ENCODE measurements around the gene CYBB. TPM values are rescaled to one million over a fixed set of nuclear protein-coding genes. Genes with fewer than 3 reads are reported as not detected.

Gene CYBB
- total RNA-seq, 2 donors from 2014 or later, result 7.2 to 7.9 TPM

- H3K9me3 ChIP-seq, result no peaks in the 10 kb centered on the region
- H3K27me3 ChIP-seq (replicated peaks; ENCODE audit: insufficient read depth), result no peaks in the 10 kb centered on the region
- H3K4me3 ChIP-seq, result no peak overlapping the region
- intact Hi-C loops (cut with DNase I), result no loop called here
- H3K27ac ChIP-seq, result no peak overlapping the region
- H3K4me1 ChIP-seq (replicated peaks), result no peaks in the 10 kb centered on the region
- TF ChIP-seq, protein P1, sequence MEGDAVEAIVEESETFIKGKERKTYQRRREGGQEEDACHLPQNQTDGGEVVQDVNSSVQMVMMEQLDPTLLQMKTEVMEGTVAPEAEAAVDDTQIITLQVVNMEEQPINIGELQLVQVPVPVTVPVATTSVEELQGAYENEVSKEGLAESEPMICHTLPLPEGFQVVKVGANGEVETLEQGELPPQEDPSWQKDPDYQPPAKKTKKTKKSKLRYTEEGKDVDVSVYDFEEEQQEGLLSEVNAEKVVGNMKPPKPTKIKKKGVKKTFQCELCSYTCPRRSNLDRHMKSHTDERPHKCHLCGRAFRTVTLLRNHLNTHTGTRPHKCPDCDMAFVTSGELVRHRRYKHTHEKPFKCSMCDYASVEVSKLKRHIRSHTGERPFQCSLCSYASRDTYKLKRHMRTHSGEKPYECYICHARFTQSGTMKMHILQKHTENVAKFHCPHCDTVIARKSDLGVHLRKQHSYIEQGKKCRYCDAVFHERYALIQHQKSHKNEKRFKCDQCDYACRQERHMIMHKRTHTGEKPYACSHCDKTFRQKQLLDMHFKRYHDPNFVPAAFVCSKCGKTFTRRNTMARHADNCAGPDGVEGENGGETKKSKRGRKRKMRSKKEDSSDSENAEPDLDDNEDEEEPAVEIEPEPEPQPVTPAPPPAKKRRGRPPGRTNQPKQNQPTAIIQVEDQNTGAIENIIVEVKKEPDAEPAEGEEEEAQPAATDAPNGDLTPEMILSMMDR (IDR thresholded peaks at IDR 0.05), result no peak
- TF ChIP-seq POLR2A (IDR thresholded peaks at IDR 0.05), result no peak
- TF ChIP-seq POLR2AphosphoS5 (IDR thresholded peaks at IDR 0.05), result no peak
- no peaks in the 10 kb centered on the region for H3K36me3 ChIP-seq
- no peak for DNase-seq (ENCODE audit: low spot score)
These were observed 16.5 kb downstream of the CYBB start for GRCh38 chrX:37796310-37796709.

DNA sequence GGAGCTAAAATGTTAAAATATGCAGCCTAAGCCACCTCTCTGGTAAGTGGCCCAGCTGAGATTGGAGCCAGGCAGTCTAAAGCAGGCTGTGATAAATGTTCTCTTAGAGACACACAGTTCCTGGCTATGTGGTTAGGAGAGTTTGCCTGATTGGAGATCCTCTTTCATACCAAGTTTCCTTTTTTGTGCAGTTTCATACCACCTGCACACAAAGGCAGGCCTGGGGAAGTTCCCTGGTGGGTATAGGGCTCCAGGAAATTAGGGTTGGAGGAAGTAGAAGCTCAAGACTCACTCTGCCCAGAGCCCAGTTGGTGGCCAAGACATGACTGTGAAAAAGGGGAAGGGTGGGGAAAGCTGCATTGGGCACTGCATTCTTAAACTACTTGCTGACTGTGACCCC, 16.9 kb downstream of the CYBB start:
- Histone ChIP-seq H3K4me3 (no peak overlapping the region), H3K36me3 (no peaks in the 10 kb centered on the region), H3K27ac (no peak overlapping the region), H3K4me1 (replicated peaks) (no peaks in the 10 kb centered on the region), H3K9me3 (no peaks in the 10 kb centered on the region), H3K27me3 (replicated peaks; ENCODE audit: insufficient read depth) (no peaks in the 10 kb centered on the region)
- intact Hi-C loops (cut with DNase I), result no loop called here
- DNase-seq (ENCODE audit: low spot score), result no peak
- TF ChIP-seq POLR2AphosphoS5 (IDR thresholded peaks at IDR 0.05) (no peak), POLR2A (IDR thresholded peaks at IDR 0.05) (no peak)
- TF ChIP-seq, protein P1 (IDR thresholded peaks at IDR 0.05), result no peak

DNA sequence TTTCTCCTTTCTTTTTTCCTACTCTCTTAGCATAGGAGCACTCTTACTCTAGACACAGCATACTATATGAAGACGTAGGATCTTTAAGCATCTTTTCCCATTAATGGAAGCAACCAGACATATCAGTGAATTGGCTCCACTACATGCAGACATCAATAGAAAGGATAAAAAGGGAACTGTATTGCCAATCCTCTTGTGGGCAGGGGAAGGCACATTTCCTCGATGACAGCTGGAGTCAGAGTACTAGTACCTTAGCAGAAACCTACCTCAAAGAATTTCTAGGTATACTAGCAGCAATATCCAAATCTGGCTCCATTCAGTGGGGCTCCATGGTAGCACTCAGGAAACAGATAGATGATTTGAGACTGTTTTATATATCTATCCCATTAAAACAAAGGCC, 20.1 kb downstream of the CYBB start:
- no peak overlapping the region for H3K27ac ChIP-seq
- intact Hi-C loops (cut with DNase I), result no loop called here
- TF ChIP-seq, protein P1 (IDR thresholded peaks at IDR 0.05), result no peak
- TF ChIP-seq POLR2AphosphoS5 (IDR thresholded peaks at IDR 0.05), result no peak
- no peak for TF ChIP-seq POLR2A (IDR thresholded peaks at IDR 0.05)
- DNase-seq (ENCODE audit: low spot score), result no peak
- no peak overlapping the region for H3K4me3 ChIP-seq
- 96% methylated on average over 2 of the region's 2 CpGs for WGBS
- no peaks in the 10 kb centered on the region for H3K4me1 ChIP-seq (replicated peaks)
- H3K9me3 ChIP-seq, result no peaks in the 10 kb centered on the region
- H3K36me3 ChIP-seq, result no peaks in the 10 kb centered on the region
- H3K27me3 ChIP-seq (replicated peaks; ENCODE audit: insufficient read depth), result no peaks in the 10 kb centered on the region

DNA sequence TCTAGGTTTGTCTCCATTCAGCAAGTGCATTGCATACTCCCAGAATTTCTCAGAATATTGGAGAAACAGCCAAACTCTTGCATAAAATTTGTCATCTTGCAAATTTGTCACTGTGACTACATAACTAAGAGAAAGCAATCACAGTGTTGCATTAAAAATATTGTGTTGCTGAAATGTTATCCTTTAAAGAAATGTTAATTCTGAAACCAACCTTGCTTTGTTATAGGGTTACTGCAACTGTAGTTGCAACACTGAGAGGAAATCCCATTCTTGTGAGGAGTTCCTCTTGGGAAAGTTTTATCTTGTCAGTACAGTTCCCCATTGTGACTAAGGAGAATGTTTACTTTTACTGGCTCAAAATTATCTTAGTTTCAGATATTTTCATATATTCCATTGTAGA, 20.9 kb downstream of the CYBB start:
- no peak for TF ChIP-seq POLR2AphosphoS5 (IDR thresholded peaks at IDR 0.05)
- TF ChIP-seq, protein P1 (IDR thresholded peaks at IDR 0.05), result no peak
- no peak for TF ChIP-seq POLR2A (IDR thresholded peaks at IDR 0.05)
- H3K9me3 ChIP-seq, result no peaks in the 10 kb centered on the region
- H3K36me3 ChIP-seq, result no peaks in the 10 kb centered on the region
- H3K27me3 ChIP-seq (replicated peaks; ENCODE audit: insufficient read depth), result no peaks in the 10 kb centered on the region
- DNase-seq (ENCODE audit: low spot score), result no peak
- no peak overlapping the region for H3K27ac ChIP-seq
- no peak overlapping the region for H3K4me3 ChIP-seq
- intact Hi-C loops (cut with DNase I), result no loop called here
- no peaks in the 10 kb centered on the region for H3K4me1 ChIP-seq (replicated peaks)

GRCh38 chrX:37802028-37802427, 22.2 kb downstream of the CYBB start:
- no peak for DNase-seq (ENCODE audit: low spot score)
- no peak overlapping the region for H3K27ac ChIP-seq
- no peaks in the 10 kb centered on the region for H3K36me3 ChIP-seq
- H3K4me3 ChIP-seq, result no peak overlapping the region
- TF ChIP-seq POLR2AphosphoS5 (IDR thresholded peaks at IDR 0.05) (no peak), POLR2A (IDR thresholded peaks at IDR 0.05) (no peak)
- TF ChIP-seq, protein P1 (IDR thresholded peaks at IDR 0.05), result no peak
- no peaks in the 10 kb centered on the region for H3K9me3 ChIP-seq
- no peaks in the 10 kb centered on the region for H3K4me1 ChIP-seq (replicated peaks)
- intact Hi-C loops (cut with DNase I), result no loop called here
- H3K27me3 ChIP-seq (replicated peaks; ENCODE audit: insufficient read depth), result no peaks in the 10 kb centered on the region
